H9 (cell line): Measurements from ENCODE around the gene PLCL1. TPM values are rescaled to one million over a fixed set of nuclear protein-coding genes. Genes with fewer than 3 reads are reported as not detected.

Source experiments
- DNase-seq: peaks from one replicate; pipeline ENCODE4 v3.0.0-alpha.2; 2017
- H2AFZ ChIP-seq: one replicate; pipeline ENCODE4 v1.6.1; 2013; ENCODE audit warnings: mild to moderate bottlenecking, low read length, control low read depth, moderate library complexity
- H2AK5ac ChIP-seq: 2 replicates; pipeline ENCODE4 v1.6.1; 2013; ENCODE audit warnings: low read length, control low read depth, mixed read lengths; ENCODE audit not compliant: insufficient read length
- H2BK120ac ChIP-seq: one replicate; pipeline ENCODE4 v1.6.1; 2013; ENCODE audit warnings: low read depth, mild to moderate bottlenecking, low read length, control low read depth, inconsistent platforms; ENCODE audit not compliant: poor library complexity, severe bottlenecking
- H2BK12ac ChIP-seq: 2 replicates; pipeline ENCODE4 v1.6.1; 2013; ENCODE audit warnings: low read length, control low read depth, mixed read lengths, low read depth; ENCODE audit not compliant: insufficient read length
- H2BK15ac ChIP-seq: 2 replicates; pipeline ENCODE4 v1.6.1; 2013; ENCODE audit warnings: low read depth, low read length, control low read depth
- H2BK20ac ChIP-seq: one replicate; pipeline ENCODE4 v1.6.1; 2013; ENCODE audit warnings: low read depth, mild to moderate bottlenecking, low read length, control low read depth, inconsistent platforms; ENCODE audit not compliant: poor library complexity, severe bottlenecking
- H2BK5ac ChIP-seq: 2 replicates; pipeline ENCODE4 v1.6.1; 2013; ENCODE audit warnings: low read length, control low read depth, mixed read lengths; ENCODE audit not compliant: insufficient read length
- H3K14ac ChIP-seq: 2 replicates; pipeline ENCODE4 v1.6.1; 2013; ENCODE audit warnings: low read length, control low read depth; ENCODE audit not compliant: insufficient read depth
- H3K18ac ChIP-seq: 2 replicates; pipeline ENCODE4 v1.6.1; 2013; ENCODE audit warnings: low read depth, mild to moderate bottlenecking, mixed read lengths, low read length, control low read depth; ENCODE audit not compliant: insufficient read length
- H3K23ac ChIP-seq: 2 replicates; pipeline ENCODE4 v1.6.1; 2013; ENCODE audit warnings: low read length, control low read depth, mixed read lengths, low read depth; ENCODE audit not compliant: insufficient read length
- H3K23me2 ChIP-seq: 2 replicates; pipeline ENCODE4 v1.6.1; 2013; ENCODE audit warnings: low read depth, mild to moderate bottlenecking, mixed read lengths, low read length, control low read depth; ENCODE audit not compliant: insufficient read length, poor library complexity, severe bottlenecking
- H3K27ac ChIP-seq: 2 replicates; pipeline ENCODE4 v1.5.1; 2013; ENCODE audit warnings: low read length, control low read depth, mixed read lengths, low read depth; ENCODE audit not compliant: insufficient read length
- H3K27me3 ChIP-seq: 2 replicates; pipeline ENCODE4 v1.6.1; 2013; ENCODE audit warnings: low read length, control low read depth, inconsistent platforms; ENCODE audit not compliant: insufficient read depth
- H3K4ac ChIP-seq: 2 replicates; pipeline ENCODE4 v1.6.1; 2013; ENCODE audit warnings: low read depth, mild to moderate bottlenecking, control low read depth, inconsistent platforms, low read length, moderate library complexity
- H3K4me1 ChIP-seq: 2 replicates; pipeline ENCODE4 v1.6.1; 2013; ENCODE audit warnings: low read length, control low read depth, inconsistent platforms; ENCODE audit not compliant: insufficient read depth
- H3K4me2 ChIP-seq: 2 replicates; pipeline ENCODE4 v1.6.1; 2013; ENCODE audit warnings: low read length, control low read depth, mixed read lengths; ENCODE audit not compliant: insufficient read length, insufficient read depth
- H3K56ac ChIP-seq: 2 replicates; pipeline ENCODE4 v1.6.1; 2013; ENCODE audit warnings: low read depth, mild to moderate bottlenecking, mixed read lengths, low read length, control low read depth; ENCODE audit not compliant: insufficient read length
- H3K79me1 ChIP-seq: 2 replicates; pipeline ENCODE4 v1.6.1; 2013; ENCODE audit warnings: low read depth, mild to moderate bottlenecking, moderate library complexity, low read length, control low read depth, inconsistent platforms; ENCODE audit not compliant: insufficient read depth, poor library complexity, severe bottlenecking
- H3K79me2 ChIP-seq: 2 replicates; pipeline ENCODE4 v1.6.1; 2013; ENCODE audit warnings: low read length, control low read depth, inconsistent platforms; ENCODE audit not compliant: insufficient read depth
- H3K9ac ChIP-seq: 2 replicates; pipeline ENCODE4 v1.6.1; 2013; ENCODE audit warnings: low read length, control low read depth, mixed read lengths; ENCODE audit not compliant: insufficient read length; ENCODE audit errors: extremely low read depth
- H3K9me3 ChIP-seq: one replicate; pipeline ENCODE4 v1.6.1; 2013; ENCODE audit warnings: low read depth, low read length, inconsistent platforms; ENCODE audit not compliant: control insufficient read depth
- H3T11ph ChIP-seq: one replicate; pipeline ENCODE4 v1.6.1; 2013; ENCODE audit warnings: mild to moderate bottlenecking, low read length, control low read depth, inconsistent platforms
- H4K20me1 ChIP-seq: one replicate; pipeline ENCODE4 v1.6.1; 2013; ENCODE audit not compliant: control insufficient read depth, insufficient read length, insufficient read depth
- H4K5ac ChIP-seq: 2 replicates; pipeline ENCODE4 v1.6.1; 2013; ENCODE audit warnings: low read depth, mild to moderate bottlenecking, mixed read lengths, low read length, control low read depth; ENCODE audit not compliant: insufficient read length
- H4K8ac ChIP-seq: replicated peaks from 2 replicates; pipeline ENCODE4 v1.6.1; 2013; ENCODE audit warnings: low read length, control low read depth, mixed read lengths, low read depth; ENCODE audit not compliant: insufficient read length
- H4K91ac ChIP-seq: 2 replicates; pipeline ENCODE4 v1.6.1; 2013; ENCODE audit warnings: low read depth, mild to moderate bottlenecking, moderate library complexity, mixed read lengths, low read length, control low read depth; ENCODE audit not compliant: insufficient read length
- H3K27ac Mint-ChIP-seq, 3 experiments: 2 replicates in 2 of 3; 3 replicates in 1 of 3; pipeline ENCODE4 v1.8.0; 2020 to 2021; ENCODE audit warnings: mixed read lengths in 3 of 3, mild to moderate bottlenecking in 1 of 3, moderate library complexity in 1 of 3
- H3K27me3 Mint-ChIP-seq: 2 replicates; pipeline ENCODE4 v1.8.0; 2021; ENCODE audit warnings: low read depth, mild to moderate bottlenecking, moderate library complexity, mixed read lengths
- H3K36me3 Mint-ChIP-seq, 3 experiments: 2 replicates in 2 of 3; 3 replicates in 1 of 3; pipeline ENCODE4 v1.8.0; 2020 to 2021; ENCODE audit warnings: low read depth in 3 of 3, mixed read lengths in 3 of 3; ENCODE audit not compliant: insufficient read depth in 1 of 3
- H3K4me1 Mint-ChIP-seq, 2 experiments: 2 replicates each; pipeline ENCODE4 v1.8.0; 2020; ENCODE audit warnings: mixed read lengths in 2 of 2
- H3K4me3 Mint-ChIP-seq, 2 experiments: 2 replicates in 1 of 2; 3 replicates in 1 of 2; pipeline ENCODE4 v1.8.0; 2020 to 2021; ENCODE audit warnings: mild to moderate bottlenecking in 2 of 2, mixed read lengths in 2 of 2, moderate library complexity in 1 of 2
- H3K9me3 Mint-ChIP-seq, 2 experiments: 2 replicates in 1 of 2; 3 replicates in 1 of 2; pipeline ENCODE4 v1.8.0; 2020; ENCODE audit warnings: mild to moderate bottlenecking in 2 of 2, mixed read lengths in 2 of 2, moderate library complexity in 1 of 2
- CTCF ChIP-seq: fragments of 200-600 bp; sonication (generic); conservative IDR thresholded peaks from 3 replicates; pipeline ENCODE4 v1.8.0; 2021; ENCODE audit warnings: antibody characterized with exemption, mild to moderate bottlenecking
- WGBS: extraction: QIAGEN DNeasy Blood & Tissue Kit; methylation state at CpG from one replicate; pipeline ENCODE4 v1.1.7; 2013; ENCODE audit warnings: missing lambda C conversion rate, low lambda C conversion rate, mixed read lengths; ENCODE audit not compliant: insufficient read length; ENCODE audit errors: extremely low coverage; 5-methylcytosine and 5-hydroxymethylcytosine counted together
- total RNA-seq: library from RNA; stranded (reverse); gene quantifications from 2 replicates; pipeline ENCODE4 v1.2.1, GENCODE V29; 2021

Gene PLCL1
- total RNA-seq, 1 experiment from 2014 or later, result 0.04 TPM

- Histone ChIP-seq H3K14ac (no peak overlapping the region), H2BK120ac (no peak overlapping the region), H3K23me2 (no peaks in the 10 kb centered on the region), H3K4ac (no peak overlapping the region), H3T11ph (no peak overlapping the region), H4K20me1 (no peaks in the 10 kb centered on the region), H2AK5ac (no peak overlapping the region), H2AFZ (no peak overlapping the region), H3K56ac (no peak overlapping the region), H3K9ac (no peak overlapping the region), H4K91ac (no peak overlapping the region), H2BK5ac (no peak overlapping the region), H3K9me3 (no peaks in the 10 kb centered on the region), H3K79me1 (no peaks in the 10 kb centered on the region), H4K5ac (no peak overlapping the region), H4K8ac (no peak overlapping the region), H3K18ac (no peak overlapping the region), H3K23ac (no peak overlapping the region), H2BK20ac (no peak overlapping the region), H2BK15ac (no peak overlapping the region), H3K4me2 (no peak overlapping the region), H3K4me1 (no peaks in the 10 kb centered on the region), H2BK12ac (no peak overlapping the region), H3K27ac (no peak overlapping the region), H3K27me3 (no peaks in the 10 kb centered on the region), H3K79me2 (no peaks in the 10 kb centered on the region)
- no peak for DNase-seq
- Mint-ChIP-seq H3K36me3 (no peaks in the 10 kb centered on the region), H3K27me3 (no peaks in the 10 kb centered on the region), H3K9me3 (no peaks in the 10 kb centered on the region), H3K4me3 (no peak overlapping the region), H3K4me1 (peaks cover 5 to 7% of the 10 kb centered on the region in 2 experiments), H3K27ac (no peak overlapping the region)
- WGBS, result no CpG with 5 or more reads among the region's 1 CpG
- no peak for TF ChIP-seq CTCF
Observed at GRCh38 chr2:198098386-198098785, 294.0 kb downstream of the PLCL1 start.
